K562 (cell line): ENCODE results near the gene LAPTM5. TPM values are rescaled to one million over a fixed set of nuclear protein-coding genes. Genes with fewer than 3 reads are reported as not detected.

Experiments used
- CBX1 ChIP-seq: sonication (generic); IDR thresholded peaks from 2 replicates; pipeline ENCODE4 v1.6.1; 2016; ENCODE audit warnings: antibody characterized with exemption, low read depth, mild to moderate bottlenecking
- DACH1 ChIP-seq: fragments of 450-650 bp; IDR thresholded peaks from 2 replicates; pipeline ENCODE4 v1.6.1; 2018; ENCODE audit not compliant: partially characterized antibody
- E4F1 ChIP-seq: fragments of 250-450 bp; sonication (Bioruptor Pico); IDR thresholded peaks from 2 replicates; pipeline ENCODE4 v1.5.0; 2021; ENCODE audit warnings: mild to moderate bottlenecking, borderline replicate concordance
- FOXM1 ChIP-seq, 2 experiments: fragments of 450-650 bp in 1 of 2; sonication (generic) in 1 of 2; formaldehyde crosslinking in 1 of 2; IDR thresholded peaks; 2 replicates each; pipeline versions ENCODE4 v1.6.1 to v1.9.0; 2017 to 2022; ENCODE audit warnings: low read depth in 2 of 2, mild to moderate bottlenecking in 2 of 2, missing genetic modification reagents in 1 of 2, moderate library complexity in 1 of 2
- GABPA ChIP-seq: fragments of 200-800 bp; sonication (Bioruptor generic); conservative IDR thresholded peaks from 2 replicates; pipeline ENCODE4 v1.6.1; 2016; ENCODE audit warnings: low read depth, missing genetic modification characterization, missing compliant biosample characterization
- GATAD2B ChIP-seq: fragments of 450-650 bp; IDR thresholded peaks from 2 replicates; pipeline ENCODE4 v1.6.1; 2017; ENCODE audit warnings: mild to moderate bottlenecking, borderline replicate concordance
- KDM4B ChIP-seq, 2 experiments: fragments of 450-650 bp in 1 of 2; sonication (generic) in 1 of 2; IDR thresholded peaks; 2 replicates each; pipeline ENCODE4 v1.6.1; 2016 to 2017; ENCODE audit warnings: borderline replicate concordance in 2 of 2, antibody characterized with exemption in 1 of 2, low read depth in 1 of 2, mild to moderate bottlenecking in 1 of 2
- MCM5 ChIP-seq: fragments of 450-650 bp; IDR thresholded peaks from 2 replicates; pipeline ENCODE4 v1.6.1; 2016; ENCODE audit warnings: low read depth
- MYBL2 ChIP-seq, 2 experiments: fragments of 450-650 bp in 1 of 2; sonication (generic) in 1 of 2; formaldehyde crosslinking in 1 of 2; IDR thresholded peaks; 2 replicates each; pipeline versions ENCODE4 v1.6.1 to v1.8.1; 2017 to 2022; ENCODE audit warnings: borderline replicate concordance in 1 of 2, inconsistent platforms in 1 of 2, low read depth in 1 of 2, mild to moderate bottlenecking in 1 of 2, missing genetic modification reagents in 1 of 2, moderate library complexity in 1 of 2
- ZNF592 ChIP-seq: fragments of 450-650 bp; IDR thresholded peaks from 2 replicates; pipeline ENCODE4 v1.6.1; 2017; ENCODE audit warnings: antibody characterized with exemption, mild to moderate bottlenecking
- ZNF77 ChIP-seq: fragments of 250-450 bp; sonication (Bioruptor Pico); IDR thresholded peaks from 2 replicates; pipeline ENCODE4 v1.5.0; 2020
- polyA plus RNA-seq, 8 experiments: library from polyadenylated mRNA; depleted of rRNA in 4 of 8; stranded (reverse) in 5 of 8; unstranded in 3 of 8; fragments of >200 nt; fragmentation: Nextera tagmentation in 2 of 8; fragmentation: Illumina TruSeq in 1 of 8; extraction: Ambion mirVana in 2 of 8; extraction: Trizol in 1 of 8; gene quantifications; 2 replicates each; pipeline versions ENCODE4 v1.2.1 to v1.2.3, GENCODE V29; 2011 to 2014; ENCODE audit warnings: inconsistent platforms in 1 of 8, missing spikeins in 1 of 8
- total RNA-seq, 7 experiments: library from RNA; depleted of rRNA in 6 of 7; stranded (reverse); fragments of >200 nt in 6 of 7; fragmentation: Illumina TruSeq in 2 of 7; extraction: Trizol in 2 of 7; gene quantifications; 2 replicates each; pipeline versions ENCODE4 v1.2.1 to v1.2.3, GENCODE V29; 2011 to 2021; ENCODE audit warnings: low replicate concordance in 1 of 7
- TF ChIP-seq, protein P1 (sequence below): fragments of 450-650 bp; IDR thresholded peaks from 2 replicates; pipeline ENCODE4 v1.6.1; 2018; ENCODE audit not compliant: partially characterized antibody
- TF ChIP-seq, protein P2 (sequence below), 2 experiments: fragments of 250-450 bp in 1 of 2; fragments of 450-650 bp in 1 of 2; sonication (Bioruptor Pico) in 1 of 2; IDR thresholded peaks; 2 replicates each; pipeline versions ENCODE4 v1.6.1 to v1.8.0; 2016 to 2021; ENCODE audit warnings: mild to moderate bottlenecking in 2 of 2, moderate library complexity in 2 of 2, missing compliant biosample characterization in 1 of 2, missing genetic modification characterization in 1 of 2

The LAPTM5 gene
- total and polyA plus RNA-seq, 9 of the 15 experiments (the other 6 are each of a cell fraction or from before 2014, with no cell fraction given), result 2.4 to 47.3 (median 20.3) TPM

- TF ChIP-seq GATAD2B (peak; percentile 93), ZNF592 (peak; percentile 99), MCM5 (no peak), KDM4B (IDR thresholded peaks at IDR 0.05; ENCODE audit: borderline replicate concordance in 2 of 2, low read depth in 1 of 2) (peak in 1 of 2 experiments; percentile 78; a peak in 1 of 4 replicates), DACH1 (no peak), GABPA (tag) (peak; percentile 79), E4F1 (CRISPR knock-in tag) (0 out of 2 replicates have a peak, but pooled peaks have one; percentile 66), FOXM1 (IDR thresholded peaks at IDR 0.05; ENCODE audit: low read depth) (no peak), FOXM1 (CRISPR knock-in tag; IDR thresholded peaks at IDR 0.05; ENCODE audit: low read depth) (no peak), MYBL2 (IDR thresholded peaks at IDR 0.05; ENCODE audit: low read depth) (no peak), MYBL2 (CRISPR knock-in tag; IDR thresholded peaks at IDR 0.05; ENCODE audit: borderline replicate concordance) (no peak), ZNF77 (CRISPR knock-in tag) (peak; percentile 72; the same call in 1 of the 2 replicates), CBX1 (0 out of 2 replicates have a peak, but pooled peaks have one; percentile 29)
- TF ChIP-seq, protein P1, sequence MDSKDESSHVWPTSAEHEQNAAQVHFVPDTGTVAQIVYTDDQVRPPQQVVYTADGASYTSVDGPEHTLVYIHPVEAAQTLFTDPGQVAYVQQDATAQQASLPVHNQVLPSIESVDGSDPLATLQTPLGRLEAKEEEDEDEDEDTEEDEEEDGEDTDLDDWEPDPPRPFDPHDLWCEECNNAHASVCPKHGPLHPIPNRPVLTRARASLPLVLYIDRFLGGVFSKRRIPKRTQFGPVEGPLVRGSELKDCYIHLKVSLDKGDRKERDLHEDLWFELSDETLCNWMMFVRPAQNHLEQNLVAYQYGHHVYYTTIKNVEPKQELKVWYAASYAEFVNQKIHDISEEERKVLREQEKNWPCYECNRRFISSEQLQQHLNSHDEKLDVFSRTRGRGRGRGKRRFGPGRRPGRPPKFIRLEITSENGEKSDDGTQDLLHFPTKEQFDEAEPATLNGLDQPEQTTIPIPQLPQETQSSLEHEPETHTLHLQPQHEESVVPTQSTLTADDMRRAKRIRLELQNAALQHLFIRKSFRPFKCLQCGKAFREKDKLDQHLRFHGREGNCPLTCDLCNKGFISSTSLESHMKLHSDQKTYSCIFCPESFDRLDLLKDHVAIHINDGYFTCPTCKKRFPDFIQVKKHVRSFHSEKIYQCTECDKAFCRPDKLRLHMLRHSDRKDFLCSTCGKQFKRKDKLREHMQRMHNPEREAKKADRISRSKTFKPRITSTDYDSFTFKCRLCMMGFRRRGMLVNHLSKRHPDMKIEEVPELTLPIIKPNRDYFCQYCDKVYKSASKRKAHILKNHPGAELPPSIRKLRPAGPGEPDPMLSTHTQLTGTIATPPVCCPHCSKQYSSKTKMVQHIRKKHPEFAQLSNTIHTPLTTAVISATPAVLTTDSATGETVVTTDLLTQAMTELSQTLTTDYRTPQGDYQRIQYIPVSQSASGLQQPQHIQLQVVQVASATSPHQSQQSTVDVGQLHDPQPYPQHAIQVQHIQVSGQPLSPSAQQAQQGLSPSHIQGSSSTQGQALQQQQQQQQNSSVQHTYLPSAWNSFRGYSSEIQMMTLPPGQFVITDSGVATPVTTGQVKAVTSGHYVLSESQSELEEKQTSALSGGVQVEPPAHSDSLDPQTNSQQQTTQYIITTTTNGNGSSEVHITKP, result peak; percentile 21
- TF ChIP-seq, protein P2, sequence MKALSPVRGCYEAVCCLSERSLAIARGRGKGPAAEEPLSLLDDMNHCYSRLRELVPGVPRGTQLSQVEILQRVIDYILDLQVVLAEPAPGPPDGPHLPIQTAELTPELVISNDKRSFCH (CRISPR knock-in tag; IDR thresholded peaks at IDR 0.05), result no peak
- TF ChIP-seq, protein P2 (tag; IDR thresholded peaks at IDR 0.05), result peak; percentile 98
These were observed 38.8 kb downstream of the LAPTM5 start (continued) for GRCh38 chr1:30718636-30719405.
